IPS-15b (cell line): Measurements from ENCODE around the gene XRCC4.
"Not testable (repeated sequence)": the region's sequence is repeated elsewhere in the genome, so short reads cannot be mapped to it uniquely, and the experiment has no call there.

Source experiments
- H3K27me3 ChIP-seq: one replicate; pipeline ENCODE4 v1.6.1; 2013; ENCODE audit warnings: low read length; ENCODE audit not compliant: control insufficient read depth, insufficient read depth
- H3K36me3 ChIP-seq: one replicate; pipeline ENCODE4 v1.6.1; 2013; ENCODE audit warnings: low read length; ENCODE audit not compliant: control insufficient read depth, insufficient read depth
- H3K4me1 ChIP-seq: one replicate; pipeline ENCODE4 v1.6.1; 2013; ENCODE audit warnings: mild to moderate bottlenecking, low read length; ENCODE audit not compliant: control insufficient read depth, insufficient read depth
- H3K4me3 ChIP-seq: one replicate; pipeline ENCODE4 v1.5.1; 2013; ENCODE audit warnings: low read depth, low read length
- H3K9ac ChIP-seq: one replicate; pipeline ENCODE4 v1.6.1; 2013; ENCODE audit warnings: low read depth, mild to moderate bottlenecking, low read length
- H3K9me3 ChIP-seq: one replicate; pipeline ENCODE4 v1.6.1; 2013; ENCODE audit warnings: mild to moderate bottlenecking, low read length; ENCODE audit not compliant: control insufficient read depth, insufficient read depth

XRCC4 gene

GRCh38 chr5:83126501-83126900 lies 49.2 kb downstream of the XRCC4 start:
- H3K4me3 ChIP-seq, result no peak overlapping the region
- no peaks in the 10 kb centered on the region for H3K36me3 ChIP-seq
- no peaks in the 10 kb centered on the region for H3K9me3 ChIP-seq
- H3K27me3 ChIP-seq, result no peaks in the 10 kb centered on the region
- no peaks in the 10 kb centered on the region for H3K4me1 ChIP-seq
- H3K9ac ChIP-seq, result no peak overlapping the region

- Histone ChIP-seq H3K4me3 (no peak overlapping the region), H3K27me3 (no peaks in the 10 kb centered on the region)
These were observed 56.5 kb downstream of the XRCC4 start for GRCh38 chr5:83133797-83134196.

GRCh38 chr5:83142526-83142925 lies 65.2 kb downstream of the XRCC4 start:
- Histone ChIP-seq H3K9me3 (no peaks in the 10 kb centered on the region), H3K27me3 (no peaks in the 10 kb centered on the region), H3K4me3 (no peak overlapping the region)

More at GRCh38 chr5:83133797-83134196, 56.5 kb downstream of the XRCC4 start:
- Histone ChIP-seq H3K9ac (no peak overlapping the region), H3K9me3 (no peaks in the 10 kb centered on the region), H3K36me3 (peaks cover 7% of the 10 kb centered on the region), H3K4me1 (no peaks in the 10 kb centered on the region)

DNA sequence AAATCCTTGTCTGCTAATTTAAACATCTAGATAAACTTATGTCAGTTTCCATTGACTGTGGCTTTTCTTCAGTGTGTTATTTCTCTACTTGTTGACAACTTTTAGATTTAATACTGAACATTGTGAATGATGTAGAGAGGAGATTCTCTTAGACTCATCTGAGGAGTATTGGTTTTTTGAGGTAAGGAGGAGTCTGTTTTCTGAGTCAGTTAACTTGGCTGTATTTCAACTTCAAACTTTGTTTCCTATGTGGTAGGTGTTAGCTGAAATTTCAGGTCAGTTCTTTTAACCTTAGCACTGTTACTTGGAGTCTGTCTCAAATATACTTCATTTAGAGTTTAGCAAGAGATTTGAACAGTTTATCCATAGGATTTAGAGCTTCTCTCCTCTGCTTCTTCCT lies 67.9 kb downstream of the XRCC4 start:
- Histone ChIP-seq H3K27me3 (no peaks in the 10 kb centered on the region), H3K4me1 (no peaks in the 10 kb centered on the region), H3K9me3 (no peaks in the 10 kb centered on the region), H3K36me3 (no peaks in the 10 kb centered on the region), H3K9ac (no peak overlapping the region), H3K4me3 (no peak overlapping the region)

More at GRCh38 chr5:83142526-83142925, 65.2 kb downstream of the XRCC4 start:
- Histone ChIP-seq H3K4me1 (no peaks in the 10 kb centered on the region), H3K36me3 (no peaks in the 10 kb centered on the region), H3K9ac (no peak overlapping the region)

GRCh38 chr5:83145882-83146331 lies 68.6 kb downstream of the XRCC4 start:
- H3K4me1 ChIP-seq, result no peaks in the 10 kb centered on the region
- no peaks in the 10 kb centered on the region for H3K27me3 ChIP-seq
- no peaks in the 10 kb centered on the region for H3K36me3 ChIP-seq
- no peaks in the 10 kb centered on the region for H3K9me3 ChIP-seq
- H3K9ac ChIP-seq, result no peak overlapping the region
- H3K4me3 ChIP-seq, result no peak overlapping the region

- Histone ChIP-seq H3K9me3 (no peaks in the 10 kb centered on the region), H3K4me3 (no peak overlapping the region), H3K36me3 (no peaks in the 10 kb centered on the region), H3K27me3 (no peaks in the 10 kb centered on the region), H3K9ac (no peak overlapping the region), H3K4me1 (no peaks in the 10 kb centered on the region)
These were observed 69.1 kb downstream of the XRCC4 start for GRCh38 chr5:83146441-83146840.

- no peak overlapping the region for H3K4me3 ChIP-seq
- no peak overlapping the region for H3K9ac ChIP-seq
- no peaks in the 10 kb centered on the region for H3K4me1 ChIP-seq
- no peaks in the 10 kb centered on the region for H3K9me3 ChIP-seq
- no peaks in the 10 kb centered on the region for H3K27me3 ChIP-seq
- no peaks in the 10 kb centered on the region for H3K36me3 ChIP-seq
These were observed 70.2 kb downstream of the XRCC4 start for GRCh38 chr5:83147593-83147992.

GRCh38 chr5:83148370-83148769 lies 71.0 kb downstream of the XRCC4 start:
- no peaks in the 10 kb centered on the region for H3K27me3 ChIP-seq
- H3K9me3 ChIP-seq, result no peaks in the 10 kb centered on the region
- no peak overlapping the region for H3K9ac ChIP-seq
- no peaks in the 10 kb centered on the region for H3K4me1 ChIP-seq
- H3K4me3 ChIP-seq, result no peak overlapping the region
- H3K36me3 ChIP-seq, result no peaks in the 10 kb centered on the region

- Histone ChIP-seq H3K9me3 (no peaks in the 10 kb centered on the region), H3K9ac (no peak overlapping the region), H3K36me3 (no peaks in the 10 kb centered on the region), H3K4me1 (no peaks in the 10 kb centered on the region), H3K27me3 (no peaks in the 10 kb centered on the region), H3K4me3 (no peak overlapping the region)
These were observed 72.3 kb downstream of the XRCC4 start for GRCh38 chr5:83149671-83150070.

- Histone ChIP-seq H3K9ac (no peak overlapping the region), H3K4me3 (no peak overlapping the region), H3K36me3 (no peaks in the 10 kb centered on the region), H3K4me1 (no peaks in the 10 kb centered on the region), H3K27me3 (no peaks in the 10 kb centered on the region), H3K9me3 (no peaks in the 10 kb centered on the region)
These were observed 74.5 kb downstream of the XRCC4 start for GRCh38 chr5:83151821-83152220.

DNA sequence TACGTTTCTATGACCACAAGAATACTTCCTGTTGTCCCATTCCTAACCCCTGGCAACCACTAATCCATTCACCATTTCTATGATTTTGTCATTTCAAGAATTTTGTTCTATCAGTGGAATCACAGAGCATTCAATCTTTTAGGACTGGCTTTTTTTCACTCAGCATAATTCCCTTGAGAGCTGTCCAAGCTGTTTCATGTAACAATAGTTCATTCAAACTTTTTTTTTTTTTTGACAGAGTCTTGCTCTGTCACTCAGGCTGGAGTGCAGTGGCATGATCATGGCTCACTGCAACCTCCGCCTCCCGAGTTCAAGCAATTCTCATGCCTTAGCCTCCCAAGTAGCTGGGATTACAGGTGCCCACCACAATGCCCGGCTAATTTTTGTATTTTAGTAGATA lies 75.6 kb downstream of the XRCC4 start:
- H3K36me3 ChIP-seq, H3K4me1 ChIP-seq, H3K27me3 ChIP-seq, H3K4me3 ChIP-seq, H3K9ac ChIP-seq, H3K9me3 ChIP-seq: not testable (repeated sequence)

- H3K9me3 ChIP-seq, result no peaks in the 10 kb centered on the region
- H3K4me3 ChIP-seq, result no peak overlapping the region
- H3K27me3 ChIP-seq, result no peaks in the 10 kb centered on the region
- H3K9ac ChIP-seq, result no peak overlapping the region
- no peaks in the 10 kb centered on the region for H3K36me3 ChIP-seq
- no peaks in the 10 kb centered on the region for H3K4me1 ChIP-seq
These were observed 78.7 kb downstream of the XRCC4 start for GRCh38 chr5:83156001-83156400.

DNA sequence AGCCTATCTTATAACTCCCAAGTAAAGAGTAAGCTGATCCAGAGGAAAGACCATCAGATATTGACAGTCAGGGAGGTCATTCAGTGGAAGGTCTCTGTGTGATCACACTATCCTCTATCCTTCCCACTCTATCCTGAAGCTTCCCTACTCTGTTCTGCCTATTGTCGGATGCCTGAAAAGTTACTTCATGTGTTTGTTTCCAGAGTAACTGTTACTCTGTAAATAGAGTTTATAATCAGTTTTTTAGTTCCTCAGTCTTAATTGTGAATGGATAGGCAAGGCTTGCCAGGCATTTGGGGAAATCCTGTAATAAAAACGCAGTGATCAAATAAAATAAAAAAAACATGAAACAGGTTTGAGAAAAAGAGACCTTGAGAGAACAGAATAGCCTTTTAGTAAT lies 79.8 kb downstream of the XRCC4 start:
- no peaks in the 10 kb centered on the region for H3K4me1 ChIP-seq
- H3K27me3 ChIP-seq, result no peaks in the 10 kb centered on the region
- H3K9me3 ChIP-seq, result no peaks in the 10 kb centered on the region
- no peak overlapping the region for H3K4me3 ChIP-seq
- no peaks in the 10 kb centered on the region for H3K36me3 ChIP-seq
- no peak overlapping the region for H3K9ac ChIP-seq
